ENCODE results near the gene HBEGF. TPM values are rescaled to one million over a fixed set of nuclear protein-coding genes. Genes with fewer than 3 reads are reported as not detected.
A peak's percentile ranks its signal among the peaks of the same experiment; 100 is the strongest.

HBEGF gene
- total RNA-seq, 2 donors from 2014 or later = 1.4 to 2.1 TPM

- Histone ChIP-seq H3K4me3 (ENCODE audit: low read length) (no peak overlapping the region), H3K27ac (ENCODE audit: low read depth, low read length) (no peak overlapping the region), H3K36me3 (ENCODE audit: control insufficient read depth, insufficient read depth, low read length) (peaks cover 11% of the 10 kb centered on the region), H3K9ac (ENCODE audit: extremely low read depth, low read length, poor library complexity, severe bottlenecking) (no peak overlapping the region), H3K4me1 (ENCODE audit: control insufficient read depth, insufficient read depth, low read length) (peaks cover 3% of the 10 kb centered on the region), H3K27me3 (ENCODE audit: control insufficient read depth, insufficient read depth, low read length, poor library complexity, severe bottlenecking) (no peaks in the 10 kb centered on the region), H3K9me3 (ENCODE audit: control insufficient read depth, low read length) (no peaks in the 10 kb centered on the region)
- H3K4me1 Mint-ChIP-seq = peaks cover 9% of the 10 kb centered on the region
- peaks cover 3% of the 10 kb centered on the region for H3K27me3 Mint-ChIP-seq (ENCODE audit: insufficient read depth)
- no peak overlapping the region for H3K4me3 Mint-ChIP-seq
- no peak for DNase-seq
- WGBS, 2 experiments (ENCODE audit: insufficient coverage in 1 of 2, insufficient read length in 1 of 2) = 95 to 99% methylated on average over 12 to 15 of the region's 15 CpGs
- no peaks in the 10 kb centered on the region for H3K9me3 Mint-ChIP-seq
- peaks cover 11% of the 10 kb centered on the region for H3K36me3 Mint-ChIP-seq (ENCODE audit: low read depth)
- TF ChIP-seq CTCF (conservative IDR thresholded peaks at IDR 0.05) = no peak
- H3K27ac Mint-ChIP-seq = peak overlapping the region; percentile 52
Measured at GRCh38 chr5:140303966-140304365, 42.4 kb downstream of the HBEGF start.

GRCh38 chr5:140302786-140303639 lies 43.4 kb downstream of the HBEGF start, which contains the start of gene PFDN1:
PFDN1 (minus strand) TSS chr5:140303101; CDS start chr5:140303073, 28 bp downstream.
- no peaks in the 10 kb centered on the region for H3K9me3 Mint-ChIP-seq
- Histone ChIP-seq H3K9me3 (ENCODE audit: control insufficient read depth, low read length) (no peaks in the 10 kb centered on the region), H3K27ac (ENCODE audit: low read depth, low read length) (peak within 1 kb of the TSS; percentile 75), H3K4me1 (ENCODE audit: control insufficient read depth, insufficient read depth, low read length) (peaks cover 3% of the 10 kb centered on the region), H3K27me3 (ENCODE audit: control insufficient read depth, insufficient read depth, low read length, poor library complexity, severe bottlenecking) (no peaks in the 10 kb centered on the region), H3K36me3 (ENCODE audit: control insufficient read depth, insufficient read depth, low read length) (peaks cover 17% of the 10 kb centered on the region), H3K4me3 (ENCODE audit: low read length) (peak within 1 kb of the TSS; percentile 99), H3K9ac (ENCODE audit: extremely low read depth, low read length, poor library complexity, severe bottlenecking) (peak within 1 kb of the TSS; percentile 95)
- peaks cover 3% of the 10 kb centered on the region for H3K27me3 Mint-ChIP-seq (ENCODE audit: insufficient read depth)
- H3K27ac Mint-ChIP-seq = peak within 1 kb of the TSS; percentile 100
- peak within 1 kb of the TSS; percentile 94 for H3K4me3 Mint-ChIP-seq
- H3K36me3 Mint-ChIP-seq (ENCODE audit: low read depth) = peaks cover 17% of the 10 kb centered on the region
- TF ChIP-seq CTCF (conservative IDR thresholded peaks at IDR 0.05) = no peak
- H3K4me1 Mint-ChIP-seq = peaks cover 13% of the 10 kb centered on the region
- WGBS, 2 experiments (ENCODE audit: insufficient coverage in 1 of 2, insufficient read length in 1 of 2) = 3 to 6% methylated on average over 18 to 30 of the region's 30 CpGs
- peak; percentile 98 for DNase-seq

- no peak for DNase-seq
- H3K27me3 ChIP-seq (ENCODE audit: control insufficient read depth, insufficient read depth, low read length, poor library complexity, severe bottlenecking) = no peaks in the 10 kb centered on the region
- peaks cover 22% of the 10 kb centered on the region for H3K36me3 ChIP-seq (ENCODE audit: control insufficient read depth, insufficient read depth, low read length)
- H3K4me1 ChIP-seq (ENCODE audit: control insufficient read depth, insufficient read depth, low read length) = peaks cover 3% of the 10 kb centered on the region
- peak overlapping the region; percentile 95 for H3K9ac ChIP-seq (ENCODE audit: extremely low read depth, low read length, poor library complexity, severe bottlenecking)
- Mint-ChIP-seq H3K27me3 (ENCODE audit: insufficient read depth) (no peaks in the 10 kb centered on the region), H3K4me3 (peak overlapping the region; percentile 94), H3K27ac (no peak overlapping the region), H3K36me3 (ENCODE audit: low read depth) (peaks cover 17% of the 10 kb centered on the region), H3K4me1 (peaks cover 20% of the 10 kb centered on the region), H3K9me3 (no peaks in the 10 kb centered on the region)
- TF ChIP-seq CTCF (conservative IDR thresholded peaks at IDR 0.05) = no peak
- no peak overlapping the region for H3K27ac ChIP-seq (ENCODE audit: low read depth, low read length)
- peak overlapping the region; percentile 99 for H3K4me3 ChIP-seq (ENCODE audit: low read length)
- 92 to 100% methylated on average over 1 of the region's 1 CpG for WGBS, 2 experiments (ENCODE audit: insufficient coverage in 1 of 2, insufficient read length in 1 of 2)
- no peaks in the 10 kb centered on the region for H3K9me3 ChIP-seq (ENCODE audit: control insufficient read depth, low read length)
Measured at GRCh38 chr5:140301136-140301535, 45.3 kb downstream of the HBEGF start.
